Epithelial cell of esophagus (primary cell): ENCODE data around the gene POLR3C.
"Not testable (repeated sequence)": the region's sequence is repeated elsewhere in the genome, so short reads cannot be mapped to it uniquely, and the experiment has no call there.

Experiments
- DNase-seq: peaks from one replicate; pipeline ENCODE4 v3.0.0; 2010; ENCODE audit warnings: low read depth
- H3K4me3 ChIP-seq: 2 replicates; pipeline ENCODE4 v1.5.1; 2011; ENCODE audit warnings: mild to moderate bottlenecking, low read length, control low read depth
- TF ChIP-seq, protein P1 (sequence below): IDR thresholded peaks from 2 replicates; pipeline ENCODE4 v1.5.1; 2011; ENCODE audit warnings: low read depth, mild to moderate bottlenecking, low read length, control low read depth, inconsistent platforms; ENCODE audit not compliant: insufficient read depth; ENCODE audit errors: missing control alignments

The POLR3C gene

DNA sequence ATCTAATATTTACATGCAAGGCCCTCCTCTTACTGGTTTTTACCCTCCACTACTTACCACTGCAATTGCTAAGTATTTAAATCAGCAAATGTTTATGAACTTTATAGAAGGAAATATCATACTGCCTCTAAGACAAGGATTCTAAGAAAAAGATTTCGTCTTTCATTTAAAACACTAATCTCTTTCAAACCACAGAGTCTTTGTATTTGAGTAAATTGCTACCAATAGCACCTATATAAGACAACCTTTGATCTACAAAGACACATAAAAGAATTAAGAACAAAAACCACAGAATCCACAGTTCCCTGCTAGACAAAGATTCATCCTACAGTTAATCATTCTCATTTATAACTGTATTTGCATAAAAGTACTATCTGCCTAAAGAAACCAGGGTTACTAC lies 37.7 kb upstream of the POLR3C start:
- TF ChIP-seq, protein P1, sequence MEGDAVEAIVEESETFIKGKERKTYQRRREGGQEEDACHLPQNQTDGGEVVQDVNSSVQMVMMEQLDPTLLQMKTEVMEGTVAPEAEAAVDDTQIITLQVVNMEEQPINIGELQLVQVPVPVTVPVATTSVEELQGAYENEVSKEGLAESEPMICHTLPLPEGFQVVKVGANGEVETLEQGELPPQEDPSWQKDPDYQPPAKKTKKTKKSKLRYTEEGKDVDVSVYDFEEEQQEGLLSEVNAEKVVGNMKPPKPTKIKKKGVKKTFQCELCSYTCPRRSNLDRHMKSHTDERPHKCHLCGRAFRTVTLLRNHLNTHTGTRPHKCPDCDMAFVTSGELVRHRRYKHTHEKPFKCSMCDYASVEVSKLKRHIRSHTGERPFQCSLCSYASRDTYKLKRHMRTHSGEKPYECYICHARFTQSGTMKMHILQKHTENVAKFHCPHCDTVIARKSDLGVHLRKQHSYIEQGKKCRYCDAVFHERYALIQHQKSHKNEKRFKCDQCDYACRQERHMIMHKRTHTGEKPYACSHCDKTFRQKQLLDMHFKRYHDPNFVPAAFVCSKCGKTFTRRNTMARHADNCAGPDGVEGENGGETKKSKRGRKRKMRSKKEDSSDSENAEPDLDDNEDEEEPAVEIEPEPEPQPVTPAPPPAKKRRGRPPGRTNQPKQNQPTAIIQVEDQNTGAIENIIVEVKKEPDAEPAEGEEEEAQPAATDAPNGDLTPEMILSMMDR: no peak
- no peak for DNase-seq
- no peak overlapping the region for H3K4me3 ChIP-seq

DNA sequence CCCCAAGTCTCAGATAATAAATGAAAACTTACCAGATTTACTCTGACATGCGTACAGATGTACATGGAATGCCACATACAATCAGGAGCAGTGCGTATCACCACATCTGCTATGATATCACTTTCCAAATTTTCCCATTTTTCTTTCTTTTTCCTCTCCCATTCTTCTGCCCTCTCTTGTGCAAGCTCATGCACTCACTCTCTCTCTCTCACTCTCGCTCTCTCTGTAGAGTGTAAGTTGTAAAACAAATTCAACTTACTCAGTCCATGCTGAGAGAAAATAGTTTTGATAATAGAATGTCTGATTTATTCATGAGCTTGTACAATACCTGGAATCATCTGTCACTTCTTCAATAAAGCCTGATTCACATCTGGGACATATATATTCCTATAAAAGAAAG lies 35.4 kb upstream of the POLR3C start:
- no peak for DNase-seq
- TF ChIP-seq, protein P1: no peak
- H3K4me3 ChIP-seq: no peak overlapping the region

DNA sequence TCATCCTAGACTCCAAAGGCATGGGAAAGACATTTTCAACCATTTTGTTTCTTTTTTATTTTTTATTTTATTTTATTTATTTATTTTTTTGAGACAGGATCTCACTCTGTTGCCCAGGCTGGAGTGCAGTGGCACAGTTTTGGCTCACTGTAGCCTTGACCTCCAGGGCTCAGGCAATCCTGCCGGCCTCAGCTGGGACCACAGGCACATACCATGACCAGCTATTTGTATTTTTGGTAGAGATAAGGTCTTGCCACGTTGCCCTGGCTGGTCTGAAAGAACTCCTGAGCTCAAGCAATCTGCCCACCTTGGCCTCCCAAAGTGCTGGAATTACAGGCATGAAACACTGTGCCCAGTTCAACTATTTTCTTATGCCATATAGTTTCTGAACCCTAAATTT lies 32.1 kb upstream of the POLR3C start:
- DNase-seq, H3K4me3 ChIP-seq: not testable (repeated sequence)

DNA sequence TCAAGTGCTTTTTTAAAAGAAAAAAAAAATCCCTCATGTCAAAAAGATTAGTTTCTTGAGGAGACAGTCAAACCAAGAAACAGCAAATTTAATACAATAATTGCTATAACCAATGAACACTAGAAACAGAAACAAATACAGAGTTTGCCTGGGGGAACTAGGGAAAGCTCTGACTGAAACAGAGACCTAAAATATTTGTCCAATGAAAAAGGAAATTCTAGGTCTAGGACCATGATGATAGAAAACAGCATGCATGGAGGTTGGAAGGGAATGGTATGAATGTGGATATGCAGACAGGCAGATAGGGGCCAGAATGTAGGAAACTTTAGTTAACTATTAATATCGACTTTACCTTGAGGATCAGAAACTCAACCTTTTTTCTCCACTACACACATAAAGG lies 31.5 kb upstream of the POLR3C start:
- no peak for DNase-seq
- TF ChIP-seq, protein P1: no peak
- no peak overlapping the region for H3K4me3 ChIP-seq

DNA sequence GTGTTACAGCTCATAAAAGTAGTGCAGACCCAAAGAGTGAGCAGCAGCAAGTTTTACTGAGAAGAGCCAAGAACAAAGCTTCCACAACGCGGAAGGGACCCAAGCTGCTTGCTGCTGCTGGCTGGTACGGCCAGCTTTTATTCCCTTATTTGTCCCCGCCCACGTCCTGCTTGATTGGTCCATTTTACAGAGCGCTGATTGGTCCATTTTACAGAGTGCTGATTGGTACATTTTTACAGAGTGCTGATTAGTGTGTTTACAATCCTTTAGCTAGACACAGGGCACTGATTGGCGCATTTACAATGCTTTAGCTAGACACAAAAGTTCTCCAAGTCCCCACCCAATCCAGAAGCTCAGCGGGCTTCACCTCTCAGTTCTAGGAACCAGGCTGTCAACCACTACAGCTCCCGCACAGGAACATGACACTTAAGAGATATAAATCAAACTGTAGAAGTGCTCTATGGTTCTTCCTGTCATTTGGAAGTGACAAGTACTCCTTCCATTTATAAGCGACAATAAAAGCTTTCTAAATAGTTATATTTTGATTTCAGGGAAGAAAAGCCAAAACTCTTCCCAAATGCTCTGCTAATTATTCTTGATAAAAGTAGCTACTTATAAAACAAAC lies 28.6 kb upstream of the POLR3C start:
- TF ChIP-seq, protein P1: no peak
- no peak for DNase-seq
- H3K4me3 ChIP-seq: no peak overlapping the region

DNA sequence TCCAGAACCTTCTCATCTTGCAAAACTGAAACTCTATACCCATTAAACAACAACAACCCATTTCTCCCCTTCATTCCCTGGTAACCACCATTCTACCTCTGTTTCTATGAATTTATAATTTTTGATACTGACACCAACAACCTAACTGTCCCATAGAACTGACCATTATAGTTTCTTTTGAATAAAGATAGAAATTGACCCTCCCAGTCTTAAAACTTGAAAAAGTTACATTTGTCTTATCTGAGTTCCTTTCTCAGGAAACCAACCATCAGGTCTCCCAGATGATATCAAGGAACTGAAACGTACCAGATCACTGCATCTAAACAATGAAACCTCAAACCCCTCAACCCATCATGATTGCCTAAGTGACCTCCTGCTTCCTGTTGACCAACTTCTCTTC lies 27.2 kb upstream of the POLR3C start:
- no peak for DNase-seq
- TF ChIP-seq, protein P1: no peak

DNA sequence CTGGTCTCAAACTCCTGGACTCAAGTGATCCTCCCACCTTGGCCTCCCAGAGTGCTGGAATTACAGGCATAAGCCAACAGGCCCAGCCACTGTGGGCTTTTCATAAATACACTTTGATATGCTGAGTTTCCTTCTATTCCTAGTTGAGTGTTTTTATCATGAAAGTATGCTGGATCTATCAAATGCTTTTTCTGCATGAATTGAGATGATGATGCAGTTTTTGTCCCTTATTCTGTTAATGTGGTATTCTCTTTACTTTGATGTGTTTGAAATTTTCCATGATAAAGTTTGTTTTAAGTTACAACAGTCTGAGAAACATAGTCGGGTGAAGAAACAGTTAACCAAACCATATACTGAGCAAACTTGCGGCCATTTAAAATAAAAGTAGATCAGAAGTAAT lies 24.2 kb upstream of the POLR3C start:
- H3K4me3 ChIP-seq: no peak overlapping the region
- no peak for DNase-seq
- TF ChIP-seq, protein P1: no peak

More for the DNA sequence above, 27.2 kb upstream of the POLR3C start:
- H3K4me3 ChIP-seq: no peak overlapping the region
